Endothelial cell (in vitro differentiated cells): ENCODE measurements around the gene CMIP. TPM values are rescaled to one million over a fixed set of nuclear protein-coding genes. Genes with fewer than 3 reads are reported as not detected.

Experiments
- DNase-seq: peaks from one replicate; pipeline ENCODE4 v3.0.0; 2021; ENCODE audit warnings: low spot score
- H3K27ac Mint-ChIP-seq: one replicate; pipeline ENCODE4 v1.8.0; 2021; ENCODE audit warnings: mixed read lengths, inconsistent platforms; ENCODE audit not compliant: unreplicated experiment
- H3K27me3 Mint-ChIP-seq: one replicate; pipeline ENCODE4 v1.8.0; 2021; ENCODE audit warnings: mild to moderate bottlenecking, moderate library complexity, mixed read lengths, inconsistent platforms; ENCODE audit not compliant: unreplicated experiment
- H3K36me3 Mint-ChIP-seq: one replicate; pipeline ENCODE4 v1.8.0; 2021; ENCODE audit warnings: mild to moderate bottlenecking, low read depth, mixed read lengths, inconsistent platforms; ENCODE audit not compliant: unreplicated experiment
- H3K4me1 Mint-ChIP-seq: one replicate; pipeline ENCODE4 v1.8.0; 2021; ENCODE audit warnings: mild to moderate bottlenecking, mixed read lengths, inconsistent platforms; ENCODE audit not compliant: unreplicated experiment
- H3K4me3 Mint-ChIP-seq: one replicate; pipeline ENCODE4 v1.8.0; 2021; ENCODE audit warnings: mild to moderate bottlenecking, mixed read lengths, inconsistent platforms; ENCODE audit not compliant: unreplicated experiment
- H3K9me3 Mint-ChIP-seq: one replicate; pipeline ENCODE4 v1.8.0; 2021; ENCODE audit warnings: mixed read lengths, inconsistent platforms; ENCODE audit not compliant: unreplicated experiment
- CTCF ChIP-seq: fragments of 200-600 bp; sonication (generic); IDR thresholded peaks from one replicate; pipeline ENCODE4 v1.5.0; 2021; ENCODE audit warnings: antibody characterized with exemption; ENCODE audit not compliant: unreplicated experiment
- total RNA-seq: library from RNA; stranded (reverse); fragmentation: NEBNext Ultra II Directional; extraction: Animal tissue kit (Norgen Biotek cat#: 25700); gene quantifications from one replicate; pipeline ENCODE4 v1.2.1, GENCODE V29; 2021; ENCODE audit not compliant: unreplicated experiment

The CMIP gene
- total RNA-seq, 1 donor from 2014 or later: 98.9 TPM

- Mint-ChIP-seq H3K4me1 (peaks cover 34% of the 10 kb centered on the region), H3K27ac (peak overlapping the region; percentile 21), H3K36me3 (peaks cover 11% of the 10 kb centered on the region), H3K27me3 (peaks cover 19% of the 10 kb centered on the region), H3K9me3 (no peaks in the 10 kb centered on the region), H3K4me3 (peak overlapping the region; percentile 29)
- DNase-seq: no peak
- no peak for TF ChIP-seq CTCF
These were observed 165.7 kb downstream of the CMIP start for GRCh38 chr16:81610144-81610842.

- Mint-ChIP-seq H3K4me1 (peaks cover 34% of the 10 kb centered on the region), H3K9me3 (no peaks in the 10 kb centered on the region), H3K27ac (no peak overlapping the region), H3K27me3 (peaks cover 17% of the 10 kb centered on the region), H3K4me3 (no peak overlapping the region), H3K36me3 (peaks cover 11% of the 10 kb centered on the region)
- no peak for TF ChIP-seq CTCF
- DNase-seq: no peak
These were observed 166.3 kb downstream of the CMIP start for GRCh38 chr16:81610936-81611335.

GRCh38 chr16:81611721-81612120 is 167.1 kb downstream of the CMIP start:
- peaks cover 12% of the 10 kb centered on the region for H3K27me3 Mint-ChIP-seq
- no peak for TF ChIP-seq CTCF
- H3K4me3 Mint-ChIP-seq: no peak overlapping the region
- H3K36me3 Mint-ChIP-seq: peaks cover 13% of the 10 kb centered on the region
- H3K27ac Mint-ChIP-seq: peak overlapping the region; percentile 76
- H3K9me3 Mint-ChIP-seq: no peaks in the 10 kb centered on the region
- H3K4me1 Mint-ChIP-seq: peaks cover 39% of the 10 kb centered on the region
- DNase-seq: no peak

GRCh38 chr16:81612351-81613163 is 167.9 kb downstream of the CMIP start:
- DNase-seq: peak; percentile 20
- Mint-ChIP-seq H3K9me3 (no peaks in the 10 kb centered on the region), H3K27ac (peak overlapping the region; percentile 76), H3K27me3 (peaks cover 10% of the 10 kb centered on the region), H3K4me1 (peaks cover 42% of the 10 kb centered on the region), H3K36me3 (peaks cover 22% of the 10 kb centered on the region), H3K4me3 (no peak overlapping the region)
- TF ChIP-seq CTCF: no peak

DNA sequence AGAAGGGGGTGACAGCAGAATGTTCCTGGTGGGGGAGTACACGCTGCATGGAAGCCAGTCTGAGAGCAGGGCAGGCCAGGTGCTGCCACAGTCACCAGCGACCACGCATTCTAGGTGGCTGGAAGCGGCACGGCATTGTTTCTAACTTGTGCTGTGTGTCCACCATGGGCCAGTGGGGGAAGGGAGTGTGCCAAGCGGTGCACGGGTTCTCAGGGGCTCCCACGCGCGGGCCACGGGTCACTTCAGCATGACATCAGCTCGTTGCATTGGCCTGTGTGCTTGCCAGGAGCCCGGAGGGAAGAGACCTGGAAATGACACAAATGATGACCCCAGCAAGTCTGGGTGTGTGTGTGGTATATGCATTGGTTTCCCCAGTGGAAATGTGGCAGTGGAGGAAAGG is 169.6 kb downstream of the CMIP start:
- H3K9me3 Mint-ChIP-seq: no peaks in the 10 kb centered on the region
- H3K4me3 Mint-ChIP-seq: no peak overlapping the region

More for the DNA sequence above, 169.6 kb downstream of the CMIP start:
- Mint-ChIP-seq H3K27ac (no peak overlapping the region), H3K36me3 (peaks cover 38% of the 10 kb centered on the region), H3K4me1 (peaks cover 39% of the 10 kb centered on the region), H3K27me3 (peaks cover 12% of the 10 kb centered on the region)
- no peak for TF ChIP-seq CTCF
- no peak for DNase-seq
